Gastrocnemius medialis (tissue), 4 donors: Measurements from ENCODE around the gene SLC5A8. TPM values are rescaled to one million over a fixed set of nuclear protein-coding genes. Genes with fewer than 3 reads are reported as not detected.

Experiments used
- ATAC-seq, 2 donors: fragments of 150-250 bp; one replicate each; pipeline ENCODE4 v1.9.1; 2016
- DNase-seq, 2 donors: peaks; one replicate each; pipeline ENCODE4 v3.0.0-alpha.2; 2019
- H3K27ac ChIP-seq, 4 donors: fragments of 200-600 bp; sonication (generic); 1 replicate in 1 of 4; 2 replicates in 3 of 4; pipeline ENCODE4 v1.5.1; 2016 to 2018; ENCODE audit warnings: mild to moderate bottlenecking in 2 of 4, moderate library complexity in 1 of 4
- H3K27me3 ChIP-seq, 3 donors: fragments of 200-600 bp; sonication (generic) in 2 of 3; 1 replicate in 1 of 3; 2 replicates in 2 of 3; pipeline versions ENCODE4 v1.5.1 to v1.6.0; 2016 to 2019; ENCODE audit warnings: mild to moderate bottlenecking in 1 of 3, moderate library complexity in 1 of 3
- H3K36me3 ChIP-seq, 2 donors: fragments of 200-600 bp; sonication (generic) in 1 of 2; one replicate each; pipeline ENCODE4 v1.5.1; 2017 to 2018
- H3K4me1 ChIP-seq, 2 donors: fragments of 200-600 bp; sonication (generic) in 1 of 2; one replicate each; pipeline ENCODE4 v1.5.1; 2016 to 2017; ENCODE audit warnings: mild to moderate bottlenecking in 2 of 2
- H3K4me3 ChIP-seq, 4 donors: fragments of 200-600 bp; sonication (generic) in 3 of 4; 1 replicate in 1 of 4; 2 replicates in 3 of 4; pipeline ENCODE4 v1.5.1; 2016 to 2019; ENCODE audit warnings: mild to moderate bottlenecking in 2 of 4
- H3K9me3 ChIP-seq, 3 donors: fragments of 200-600 bp; sonication (generic) in 2 of 3; 1 replicate in 1 of 3; 2 replicates in 2 of 3; pipeline ENCODE4 v1.5.1; 2016 to 2019
- CTCF ChIP-seq, 5 experiments: fragments of 450-650 bp in 3 of 5; fragments of 200-600 bp in 2 of 5; sonication (generic) in 2 of 5; IDR thresholded peaks in 4 of 5; conservative IDR thresholded peaks in 1 of 5; 1 replicate in 4 of 5; 2 replicates in 1 of 5; pipeline ENCODE4 v1.5.1; 2016 to 2019; ENCODE audit warnings: antibody characterized with exemption in 5 of 5, mild to moderate bottlenecking in 3 of 5, moderate library complexity in 3 of 5
- POLR2A ChIP-seq, 2 donors: fragments of 450-650 bp; IDR thresholded peaks; one replicate each; pipeline ENCODE4 v1.6.1; 2017; ENCODE audit warnings: antibody characterized with exemption in 2 of 2, mild to moderate bottlenecking in 2 of 2, moderate library complexity in 2 of 2
- in situ Hi-C, 4 donors: fragments of 200-750 bp; cut with MboI; loops; one replicate each; pipeline versions ENCODE4 v1.15.0 to v1.8.0; 2017; ENCODE audit warnings: low sequenced_read_pairs in 4 of 4
- intact Hi-C: fragments of 100-400 bp; cut with DNase I; formaldehyde crosslinking; loops from one replicate; pipeline ENCODE4 v1.15.1; 2023; ENCODE audit warnings: low total_unique reads
- total RNA-seq, 4 donors: library from RNA; depleted of rRNA; stranded (reverse); fragments of >200 nt; gene quantifications; one replicate each; pipeline versions ENCODE4 v1.1.0 to v1.2.3, GENCODE V29; 2016

SLC5A8 gene
- total RNA-seq, 4 donors from 2014 or later, result not detected

- H3K27ac ChIP-seq, result no peak overlapping the region
- no peak overlapping the region for H3K4me3 ChIP-seq
- no peak for DNase-seq
- H3K27me3 ChIP-seq, result no peaks in the 10 kb centered on the region
- H3K4me1 ChIP-seq, result no peaks in the 10 kb centered on the region
- no peak for ATAC-seq
- TF ChIP-seq CTCF (IDR thresholded peaks at IDR 0.05 in 4 of 5, conservative IDR thresholded peaks at IDR 0.05 in 1 of 5), result no peak
- no peak for TF ChIP-seq POLR2A (IDR thresholded peaks at IDR 0.05)
- intact Hi-C loops, result no loop called here
- no peaks in the 10 kb centered on the region for H3K9me3 ChIP-seq
- in situ Hi-C loops, result no loop called here
- no peaks in the 10 kb centered on the region for H3K36me3 ChIP-seq
Measured at GRCh38 chr12:101243074-101243473, 33.0 kb upstream of the SLC5A8 start.

GRCh38 chr12:101238800-101239329 lies 28.8 kb upstream of the SLC5A8 start:
- Histone ChIP-seq H3K27ac (no peak overlapping the region), H3K4me3 (no peak overlapping the region), H3K9me3 (no peaks in the 10 kb centered on the region), H3K36me3 (no peaks in the 10 kb centered on the region), H3K4me1 (no peaks in the 10 kb centered on the region), H3K27me3 (no peaks in the 10 kb centered on the region)
- intact Hi-C loops (no loop called here), in situ Hi-C loops (no loop called here)
- TF ChIP-seq CTCF (IDR thresholded peaks at IDR 0.05 in 4 of 5, conservative IDR thresholded peaks at IDR 0.05 in 1 of 5) (no peak), POLR2A (IDR thresholded peaks at IDR 0.05) (no peak)
- no peak for ATAC-seq
- DNase-seq, result no peak

GRCh38 chr12:101238306-101238705 lies 28.3 kb upstream of the SLC5A8 start:
- intact Hi-C loops, result no loop called here
- Histone ChIP-seq H3K27ac (no peak overlapping the region), H3K36me3 (no peaks in the 10 kb centered on the region), H3K9me3 (no peaks in the 10 kb centered on the region), H3K4me3 (no peak overlapping the region), H3K4me1 (no peaks in the 10 kb centered on the region), H3K27me3 (no peaks in the 10 kb centered on the region)
- no peak for TF ChIP-seq CTCF (IDR thresholded peaks at IDR 0.05 in 4 of 5, conservative IDR thresholded peaks at IDR 0.05 in 1 of 5)
- TF ChIP-seq POLR2A (IDR thresholded peaks at IDR 0.05), result no peak
- DNase-seq (no peak), ATAC-seq (no peak)
- in situ Hi-C loops, result no loop called here

GRCh38 chr12:101235686-101236085 lies 25.6 kb upstream of the SLC5A8 start:
- Histone ChIP-seq H3K36me3 (no peaks in the 10 kb centered on the region), H3K9me3 (no peaks in the 10 kb centered on the region), H3K4me3 (no peak overlapping the region), H3K27ac (no peak overlapping the region), H3K27me3 (no peaks in the 10 kb centered on the region), H3K4me1 (no peaks in the 10 kb centered on the region)
- intact Hi-C loops (no loop called here), in situ Hi-C loops (no loop called here)
- no peak for TF ChIP-seq CTCF (IDR thresholded peaks at IDR 0.05 in 4 of 5, conservative IDR thresholded peaks at IDR 0.05 in 1 of 5)
- TF ChIP-seq POLR2A (IDR thresholded peaks at IDR 0.05), result no peak
- ATAC-seq (no peak), DNase-seq (no peak)

- intact Hi-C loops, result no loop called here
- TF ChIP-seq POLR2A (IDR thresholded peaks at IDR 0.05), result no peak
- TF ChIP-seq CTCF (IDR thresholded peaks at IDR 0.05 in 4 of 5, conservative IDR thresholded peaks at IDR 0.05 in 1 of 5), result no peak
- H3K27me3 ChIP-seq, result no peaks in the 10 kb centered on the region
- no peaks in the 10 kb centered on the region for H3K4me1 ChIP-seq
- ATAC-seq (no peak), DNase-seq (no peak)
- no peak overlapping the region for H3K4me3 ChIP-seq
- no peaks in the 10 kb centered on the region for H3K36me3 ChIP-seq
- no peaks in the 10 kb centered on the region for H3K9me3 ChIP-seq
- no peak overlapping the region for H3K27ac ChIP-seq
- in situ Hi-C loops, result no loop called here
Measured at GRCh38 chr12:101231636-101232035, 21.6 kb upstream of the SLC5A8 start.
